M059J (cell line): ENCODE data around the gene OR2C3. TPM values are rescaled to one million over a fixed set of nuclear protein-coding genes. Genes with fewer than 3 reads are reported as not detected.
A peak's percentile ranks its signal among the peaks of the same experiment; 100 is the strongest.
"Not testable (repeated sequence)": the region's sequence is repeated elsewhere in the genome, so short reads cannot be mapped to it uniquely, and the experiment has no call there.

Source experiments
- DNase-seq: peaks from one replicate; pipeline ENCODE4 v3.0.0-alpha.2; 2012; ENCODE audit warnings: low read depth
- total RNA-seq: library from RNA; depleted of rRNA; stranded (reverse); fragments of >200 nt; shearing (Covaris generic); gene quantifications from 2 replicates; pipeline ENCODE4 v1.2.3, GENCODE V29; 2014; rRNA removed

OR2C3 gene
- not detected in 2 replicates for total RNA-seq

DNA sequence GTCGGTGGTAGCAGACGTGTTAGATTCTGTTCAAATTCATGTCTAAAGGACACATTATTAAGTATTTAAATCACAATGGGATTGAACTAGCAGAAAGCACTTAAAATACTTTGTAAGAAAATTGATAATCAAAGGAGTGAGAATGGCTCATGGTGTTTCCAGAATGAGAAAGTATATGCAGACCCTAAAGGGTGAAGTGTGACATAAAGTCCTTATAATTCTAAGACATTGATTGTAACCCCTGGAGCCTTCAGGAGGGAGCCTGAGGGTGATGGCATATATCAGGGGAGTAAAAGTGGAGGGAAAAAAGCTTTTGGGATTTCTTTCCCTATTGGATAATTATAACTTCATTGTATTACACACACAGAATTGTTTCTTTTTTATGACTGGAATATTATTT, at the start of gene OR2C3:
OR2C3 (minus strand) TSS at position 101 of the 400 bp plus-strand sequence. CDS start 3,929 bp downstream, outside the sequence.
- DNase-seq, result no peak

- no peak for DNase-seq
These were observed 42.8 kb upstream of the OR2C3 start for GRCh38 chr1:247578946-247579460.

- peak; percentile 18 for DNase-seq
These were observed 40.3 kb upstream of the OR2C3 start for GRCh38 chr1:247576514-247576913.

GRCh38 chr1:247574664-247575063, 38.4 kb upstream of the OR2C3 start:
- no peak for DNase-seq

DNA sequence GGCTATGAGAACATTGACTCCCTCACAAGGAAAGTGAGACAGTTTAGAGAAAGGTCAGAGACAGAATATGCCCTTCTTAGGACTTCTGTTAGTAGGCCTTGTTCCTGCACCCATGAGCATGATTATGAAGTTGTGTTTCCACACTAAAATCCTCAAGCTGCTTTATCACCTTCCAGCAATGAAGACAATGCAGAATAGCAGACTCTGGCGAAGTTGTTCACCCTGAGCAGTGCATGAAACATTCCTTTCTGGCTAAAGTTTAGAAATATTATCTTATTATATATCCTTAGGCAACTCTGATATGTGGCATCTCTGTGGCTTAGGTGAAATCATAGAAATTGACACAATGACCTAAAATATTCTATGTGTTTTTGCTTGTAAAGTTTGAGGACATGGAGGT, 38.0 kb upstream of the OR2C3 start:
- DNase-seq, result no peak

GRCh38 chr1:247562198-247562597, 26.0 kb upstream of the OR2C3 start:
- DNase-seq, result peak; percentile 25

DNA sequence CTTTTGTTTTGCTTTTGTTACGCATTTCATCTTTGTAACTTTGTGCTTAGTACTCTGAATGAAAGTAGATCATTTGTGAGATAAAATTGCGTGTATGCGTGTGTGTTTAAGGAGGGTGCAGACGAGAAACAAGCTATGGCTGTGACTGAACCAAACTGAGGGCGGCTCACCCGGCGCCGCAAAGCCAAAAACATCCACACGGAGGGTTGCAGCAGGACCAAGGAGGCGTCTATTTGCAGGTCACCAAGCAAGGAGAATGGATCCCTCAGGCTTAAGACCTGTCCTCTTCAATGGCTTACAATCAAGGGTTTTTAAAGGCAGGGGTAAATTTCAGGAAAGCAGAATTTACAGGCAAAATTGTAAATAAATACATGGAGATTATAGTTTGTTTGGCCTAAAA, 25.5 kb upstream of the OR2C3 start:
- no peak for DNase-seq

DNA sequence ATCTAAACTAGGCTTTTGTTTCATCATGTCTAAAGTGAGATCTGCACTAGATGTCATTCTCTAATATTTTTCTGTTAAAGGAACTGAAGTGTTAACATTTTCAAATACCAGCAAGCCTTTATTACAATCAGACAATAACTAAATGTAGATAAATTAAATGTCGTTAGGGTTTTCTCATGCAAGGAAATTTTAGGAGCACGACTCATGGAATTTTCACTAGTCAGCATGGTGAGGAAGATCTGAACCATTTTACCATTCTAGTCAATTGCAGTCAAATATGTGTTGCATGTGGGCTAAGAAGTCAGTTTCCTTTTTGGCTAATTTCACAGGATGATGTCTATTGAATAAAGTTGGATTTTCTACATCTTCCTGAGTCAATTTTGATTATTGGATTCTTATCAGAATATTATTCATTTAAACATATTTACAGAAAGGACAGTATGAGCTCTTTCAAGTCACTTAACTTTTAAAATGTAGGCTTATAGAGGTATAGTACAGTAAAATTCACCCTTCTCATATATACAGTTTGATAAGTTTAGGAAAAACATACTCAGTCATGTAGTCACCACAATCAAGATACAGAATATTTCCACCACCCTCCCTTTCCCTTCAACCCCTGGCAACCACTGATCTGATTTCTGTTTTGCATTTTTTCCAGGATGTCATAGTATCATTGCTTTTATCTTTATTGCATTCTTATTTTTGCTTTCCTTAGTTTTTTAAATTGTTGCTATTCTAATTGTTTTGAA, 21.9 kb upstream of the OR2C3 start:
- no peak for DNase-seq

- no peak for DNase-seq
These were observed 16.0 kb upstream of the OR2C3 start for GRCh38 chr1:247552231-247552630.

- peak; percentile 63 for DNase-seq
These were observed 15.5 kb upstream of the OR2C3 start for GRCh38 chr1:247551721-247552120.

GRCh38 chr1:247548769-247549182, 12.5 kb upstream of the OR2C3 start, which contains the start of gene GCSAML:
TSS of gene GCSAML (plus strand) at chr1:247549134. CDS start at chr1:247549192, 58 bp downstream.
- DNase-seq, result no peak

GRCh38 chr1:247548092-247548491, 11.9 kb upstream of the OR2C3 start:
- no peak for DNase-seq

DNA sequence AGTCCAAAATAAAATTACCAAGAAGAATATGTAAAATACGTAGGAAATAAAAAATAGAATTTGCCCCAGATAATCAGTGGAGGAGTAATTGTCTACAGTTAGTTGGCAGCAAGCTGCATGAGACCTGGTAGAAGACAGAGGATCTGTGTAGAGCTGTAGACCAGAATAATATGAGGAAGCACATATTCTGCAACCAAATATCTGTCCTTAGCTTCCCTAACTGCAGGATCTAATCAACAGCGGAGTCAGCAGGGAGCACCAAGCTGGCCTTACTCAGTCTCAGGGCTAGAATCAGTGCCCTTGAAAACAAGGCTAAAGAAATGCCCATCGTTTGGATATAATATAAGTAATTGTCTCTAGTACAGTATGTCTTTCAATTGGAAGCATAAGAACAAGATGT, 6.6 kb upstream of the OR2C3 start:
- no peak for DNase-seq

- DNase-seq, result no peak
These were observed 4.3 kb upstream of the OR2C3 start for GRCh38 chr1:247540581-247540980.

- DNase-seq, result no peak
These were observed 3.0 kb upstream of the OR2C3 start for GRCh38 chr1:247539215-247539614.

DNA sequence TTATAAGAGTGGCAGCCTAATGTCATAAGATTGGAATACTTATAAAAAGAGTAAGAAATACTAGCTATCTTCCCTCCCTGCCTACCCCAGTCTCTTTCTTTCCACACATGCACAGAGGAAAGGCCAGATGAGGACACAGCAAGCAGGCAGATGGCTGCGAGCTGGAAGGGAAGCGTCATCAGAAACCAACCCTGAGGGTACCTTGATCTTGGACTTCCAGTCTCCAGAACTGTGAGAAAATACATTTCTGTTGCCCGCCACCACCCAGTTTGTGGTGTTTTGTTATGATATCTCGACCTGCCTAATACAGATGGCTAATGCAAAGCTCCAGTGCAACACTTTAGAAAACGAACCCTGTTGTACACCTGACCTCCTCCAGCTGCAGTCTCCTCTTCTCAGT, 2.3 kb upstream of the OR2C3 start:
- DNase-seq, result no peak

- DNase-seq, result peak; percentile 66
These were observed 838 bp downstream of the OR2C3 start for GRCh38 chr1:247535402-247535801.

DNA sequence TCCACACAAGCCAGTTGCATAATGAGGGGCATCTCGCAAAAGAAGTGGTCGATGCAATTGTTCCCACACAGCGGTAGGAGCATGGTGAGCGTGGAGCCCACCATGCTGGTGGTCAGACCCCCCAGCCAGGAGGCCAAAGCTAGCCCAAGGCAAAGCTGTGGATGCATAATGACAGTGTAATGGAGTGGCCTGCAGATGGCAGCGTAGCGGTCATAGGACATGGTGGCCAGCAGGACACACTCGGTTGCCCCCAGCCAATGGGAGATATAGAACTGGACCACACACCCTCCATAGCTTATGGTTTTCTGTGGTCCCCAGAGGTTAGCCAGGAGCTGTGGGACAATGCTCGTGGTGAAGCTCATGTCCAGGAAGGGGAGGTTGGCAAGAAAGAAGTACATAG, 4.3 kb downstream of the OR2C3 start:
- no peak for DNase-seq

- DNase-seq, result no peak
These were observed 5.5 kb downstream of the OR2C3 start for GRCh38 chr1:247530785-247531184.

DNA sequence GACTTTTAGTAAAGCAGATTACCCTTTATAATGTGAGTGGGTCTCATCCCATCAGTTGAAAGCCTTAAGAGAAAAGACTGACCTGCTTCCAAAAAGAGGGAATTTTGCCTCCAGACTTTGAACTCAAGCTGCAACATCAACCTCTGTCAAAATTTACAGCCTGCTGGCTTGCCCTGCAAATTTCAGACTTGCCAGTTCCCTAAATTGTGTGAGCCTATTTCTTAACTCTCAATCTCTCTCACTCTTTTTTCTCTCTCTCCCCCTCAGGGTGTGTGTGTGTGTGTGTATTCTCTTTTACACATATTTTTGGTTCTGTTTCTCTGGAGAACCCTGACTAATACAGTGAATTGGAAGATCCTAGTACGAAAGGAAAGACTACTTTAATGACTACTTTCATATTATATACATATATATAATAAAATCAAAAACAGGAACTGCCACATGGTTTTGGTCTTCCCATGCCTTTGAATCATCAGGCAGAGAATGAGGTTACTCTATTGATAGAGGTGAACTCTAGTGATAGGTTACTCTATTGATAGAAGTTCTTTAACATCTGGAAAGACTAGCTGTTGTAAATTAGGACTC, 6.4 kb downstream of the OR2C3 start:
- no peak for DNase-seq

- DNase-seq, result peak; percentile 57
These were observed 7.3 kb downstream of the OR2C3 start for GRCh38 chr1:247528812-247529474.

DNA sequence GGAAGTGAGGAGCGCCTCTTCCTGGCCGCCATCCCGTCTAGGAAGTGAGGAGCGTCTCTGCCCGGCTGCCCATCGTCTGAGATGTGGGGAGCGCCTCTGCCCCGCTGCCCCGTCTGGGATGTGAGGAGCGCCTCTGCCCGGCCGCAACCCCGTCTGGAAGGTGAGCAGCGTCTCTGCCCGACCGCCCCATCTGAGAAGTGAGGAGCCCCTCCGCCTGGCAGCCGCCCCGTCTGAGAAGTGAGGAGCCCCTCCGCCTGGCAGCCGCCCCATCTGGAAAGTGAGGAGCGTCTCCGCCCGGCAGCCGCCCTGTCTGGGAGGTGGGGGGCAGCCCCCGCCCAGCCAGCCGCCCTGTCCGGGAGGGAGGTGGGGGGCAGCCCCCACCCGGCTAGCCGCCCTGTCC, 14.4 kb downstream of the OR2C3 start:
- not testable (repeated sequence) for DNase-seq

- no peak for DNase-seq
These were observed 17.7 kb downstream of the OR2C3 start for GRCh38 chr1:247518613-247518891.
